T-helper 17 cell (primary cell): ENCODE results near the gene CDYL. TPM values are rescaled to one million over a fixed set of nuclear protein-coding genes. Genes with fewer than 3 reads are reported as not detected.
A peak's percentile ranks its signal among the peaks of the same experiment; 100 is the strongest.

Experiments used
- ATAC-seq: fragments of 150-1000 bp; cut with Tn5 transposase; 2 replicates; pipeline ENCODE4 v1.10.0; 2021; ENCODE audit warnings: mild to moderate bottlenecking, moderate library complexity
- DNase-seq, 3 donors: peaks; one replicate each; pipeline versions ENCODE4 v3.0.0 to v3.0.0-alpha.2; 2020 to 2021
- H3K9me3 ChIP-seq: one replicate; pipeline ENCODE4 v1.7.0; 2013; ENCODE audit warnings: low read length, mild to moderate bottlenecking; ENCODE audit not compliant: control insufficient read depth, poor library complexity, severe bottlenecking
- H3K27ac Mint-ChIP-seq: one replicate; pipeline ENCODE4 v1.8.0; 2022; ENCODE audit warnings: mild to moderate bottlenecking, moderate library complexity, mixed read lengths
- H3K27me3 Mint-ChIP-seq: one replicate; pipeline ENCODE4 v1.8.0; 2022; ENCODE audit warnings: mixed read lengths
- H3K36me3 Mint-ChIP-seq: one replicate; pipeline ENCODE4 v1.8.0; 2022; ENCODE audit warnings: low read depth, mixed read lengths
- H3K4me1 Mint-ChIP-seq: one replicate; pipeline ENCODE4 v1.8.0; 2022; ENCODE audit warnings: mild to moderate bottlenecking, mixed read lengths
- H3K4me3 Mint-ChIP-seq: one replicate; pipeline ENCODE4 v1.8.0; 2022; ENCODE audit warnings: mild to moderate bottlenecking, moderate library complexity, mixed read lengths
- total RNA-seq, 4 donors: library from RNA in 2 of 4; stranded (reverse) in 2 of 4; gene quantifications; one replicate each; pipeline ENCODE4 v1.2.3 and lab custom pipeline; 2022 to 2026

Gene CDYL
- total RNA-seq, 2 donors from 2014 or later: 21.2 to 31.5 TPM

DNA sequence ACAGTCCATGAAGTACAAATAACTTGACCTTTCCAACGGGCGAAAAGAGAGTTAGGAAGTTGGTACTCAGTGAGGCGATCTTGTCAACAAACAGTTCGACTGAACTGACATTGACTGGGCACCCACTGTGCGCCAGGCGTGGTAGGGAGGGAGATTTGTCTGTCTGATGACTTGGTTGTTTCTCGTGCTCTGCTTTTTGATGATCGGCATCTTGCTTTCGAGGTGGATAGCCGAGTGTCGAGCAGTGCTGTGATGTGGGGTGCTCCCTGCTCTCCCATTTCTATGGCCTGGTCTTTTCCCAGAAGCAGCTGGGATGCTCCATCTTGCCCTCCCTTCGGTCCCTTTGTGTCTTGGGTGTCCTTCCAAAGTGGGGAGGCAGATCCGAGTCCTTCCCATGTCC lies 197.2 kb downstream of the CDYL start:
- ATAC-seq (no peak), DNase-seq (no peak)
- Mint-ChIP-seq H3K4me3 (no peak overlapping the region), H3K36me3 (no peaks in the 10 kb centered on the region), H3K27me3 (peaks cover 19% of the 10 kb centered on the region), H3K27ac (no peak overlapping the region), H3K4me1 (no peaks in the 10 kb centered on the region)
- H3K9me3 ChIP-seq: no peaks in the 10 kb centered on the region

DNA sequence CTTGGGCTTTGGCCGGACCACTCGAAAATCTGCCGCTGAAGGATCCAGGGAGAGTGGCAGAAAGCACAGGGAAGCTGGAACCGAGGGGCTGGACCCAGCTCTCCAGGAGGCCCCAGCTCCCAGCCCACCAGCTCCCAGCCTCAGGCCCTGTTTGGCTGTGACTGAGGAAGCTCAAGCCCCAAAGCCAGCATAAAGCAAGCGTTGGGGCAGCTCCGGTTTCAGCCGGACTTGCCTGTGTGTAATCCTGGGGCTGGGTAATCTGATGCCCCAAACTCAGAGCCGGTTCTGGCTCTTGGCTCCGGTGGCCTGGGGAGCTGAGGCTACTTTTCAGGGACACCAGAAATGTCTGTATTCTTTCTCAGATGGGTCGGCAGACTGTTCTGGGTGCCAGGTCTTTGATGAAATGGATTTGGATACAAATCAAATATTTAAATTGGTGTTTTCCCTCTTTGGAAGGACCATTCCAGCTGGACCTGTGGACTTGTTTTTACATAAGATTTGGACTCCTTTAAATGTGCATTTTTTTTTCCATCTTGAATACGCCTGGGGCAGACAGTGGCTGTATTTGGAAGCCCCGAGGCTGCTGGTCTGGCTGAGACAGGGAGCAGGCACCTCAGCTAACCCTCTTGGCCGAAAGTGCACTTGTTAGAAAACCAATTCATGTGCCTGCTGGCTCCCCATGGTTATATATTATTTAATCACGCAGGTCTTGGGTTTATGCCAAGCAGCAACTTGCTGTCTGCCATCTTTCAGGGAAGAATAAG lies 198.0 kb downstream of the CDYL start:
- Mint-ChIP-seq H3K27ac (no peak overlapping the region), H3K4me1 (no peaks in the 10 kb centered on the region), H3K4me3 (no peak overlapping the region), H3K36me3 (no peaks in the 10 kb centered on the region), H3K27me3 (peaks cover 19% of the 10 kb centered on the region)
- no peak for ATAC-seq
- no peaks in the 10 kb centered on the region for H3K9me3 ChIP-seq
- no peak for DNase-seq

DNA sequence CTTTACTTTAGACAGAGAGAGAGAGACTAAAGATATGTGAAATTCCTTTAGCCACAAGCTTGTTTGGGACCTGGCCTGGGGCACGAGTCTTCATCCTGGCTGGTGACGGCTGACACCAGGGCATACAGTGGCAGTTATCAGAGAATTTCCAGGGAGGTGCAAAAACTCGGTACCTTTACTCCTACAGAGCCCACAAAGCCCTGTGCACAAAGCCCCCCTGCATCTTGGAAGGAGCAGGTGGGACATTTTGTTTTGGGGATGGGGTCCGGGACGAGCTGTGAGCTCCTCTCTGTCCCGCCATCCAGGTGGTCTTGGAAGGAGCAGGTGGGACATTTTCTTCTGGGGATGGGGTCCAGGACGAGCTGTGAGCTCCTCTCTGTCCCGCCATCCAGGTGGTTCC lies 198.8 kb downstream of the CDYL start:
- H3K9me3 ChIP-seq: no peaks in the 10 kb centered on the region
- Mint-ChIP-seq H3K4me3 (no peak overlapping the region), H3K4me1 (no peaks in the 10 kb centered on the region), H3K27ac (no peak overlapping the region), H3K27me3 (peaks cover 19% of the 10 kb centered on the region), H3K36me3 (no peaks in the 10 kb centered on the region)
- ATAC-seq (no peak), DNase-seq (no peak)

DNA sequence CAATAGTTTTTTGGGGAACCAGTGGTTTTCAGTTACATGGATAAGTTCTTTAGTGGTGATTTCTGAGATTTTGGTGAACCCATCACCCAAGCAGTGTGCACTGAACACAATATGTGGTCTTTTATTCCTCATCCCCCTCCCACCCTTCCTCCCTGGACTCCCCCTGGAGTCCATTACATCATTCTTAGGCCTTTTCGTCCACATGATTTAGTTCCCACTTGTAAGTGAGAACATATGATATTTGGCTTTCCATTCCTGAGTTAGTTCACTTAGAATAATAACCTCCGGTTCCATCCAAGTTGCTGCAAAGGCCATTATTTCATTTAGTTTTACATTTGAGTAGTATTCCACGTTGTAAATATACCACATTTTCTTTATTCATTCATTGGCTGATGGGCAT lies 199.3 kb downstream of the CDYL start:
- Mint-ChIP-seq H3K27me3 (peaks cover 19% of the 10 kb centered on the region), H3K27ac (no peak overlapping the region), H3K36me3 (no peaks in the 10 kb centered on the region), H3K4me1 (no peaks in the 10 kb centered on the region), H3K4me3 (no peak overlapping the region)
- H3K9me3 ChIP-seq: no peaks in the 10 kb centered on the region
- DNase-seq: no peak
- no peak for ATAC-seq

DNA sequence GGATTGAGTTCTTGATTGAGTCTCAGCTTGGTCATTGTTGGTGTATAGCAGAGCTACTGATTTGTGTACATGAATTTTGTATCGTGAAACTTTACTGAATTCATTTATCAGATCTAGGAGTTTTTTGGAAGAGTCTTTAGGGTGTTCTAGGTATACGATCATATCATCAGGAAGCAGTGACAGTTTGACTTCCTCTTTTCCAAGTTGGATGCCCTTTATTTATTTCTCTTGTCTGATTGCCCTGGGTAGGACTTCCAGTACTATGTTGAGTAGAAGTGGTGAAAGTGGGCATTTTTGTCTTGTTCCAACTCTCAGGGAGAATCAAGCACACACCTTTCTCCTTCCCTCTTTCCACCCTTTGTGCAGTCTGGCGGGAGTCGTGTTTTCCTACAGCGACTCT lies 201.3 kb downstream of the CDYL start:
- Mint-ChIP-seq H3K4me1 (no peaks in the 10 kb centered on the region), H3K27ac (no peak overlapping the region), H3K4me3 (no peak overlapping the region), H3K36me3 (no peaks in the 10 kb centered on the region), H3K27me3 (peaks cover 2% of the 10 kb centered on the region)
- DNase-seq: no peak
- ATAC-seq: no peak
- H3K9me3 ChIP-seq: no peaks in the 10 kb centered on the region

DNA sequence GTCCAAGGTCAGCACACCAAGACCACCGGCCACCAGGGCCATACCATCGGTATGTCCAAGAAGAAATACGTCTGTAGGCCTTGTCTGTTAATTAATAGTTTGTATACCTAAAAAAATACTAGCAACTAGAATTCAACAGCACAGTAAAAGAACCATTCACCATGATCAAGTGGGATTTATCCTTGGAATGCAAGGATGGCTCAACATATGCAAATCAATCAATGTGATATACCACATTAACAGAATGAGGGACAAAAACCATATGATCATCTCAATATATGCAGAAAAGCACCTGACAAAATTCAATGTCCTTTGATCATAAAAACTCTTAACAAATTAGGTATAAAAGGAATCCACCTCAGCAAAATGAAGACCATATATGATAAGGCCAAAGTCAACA lies 203.2 kb downstream of the CDYL start:
- Mint-ChIP-seq H3K36me3 (no peaks in the 10 kb centered on the region), H3K27me3 (peaks cover 6% of the 10 kb centered on the region), H3K4me1 (no peaks in the 10 kb centered on the region), H3K4me3 (no peak overlapping the region), H3K27ac (no peak overlapping the region)
- ATAC-seq: no peak
- DNase-seq: no peak
- no peaks in the 10 kb centered on the region for H3K9me3 ChIP-seq

DNA sequence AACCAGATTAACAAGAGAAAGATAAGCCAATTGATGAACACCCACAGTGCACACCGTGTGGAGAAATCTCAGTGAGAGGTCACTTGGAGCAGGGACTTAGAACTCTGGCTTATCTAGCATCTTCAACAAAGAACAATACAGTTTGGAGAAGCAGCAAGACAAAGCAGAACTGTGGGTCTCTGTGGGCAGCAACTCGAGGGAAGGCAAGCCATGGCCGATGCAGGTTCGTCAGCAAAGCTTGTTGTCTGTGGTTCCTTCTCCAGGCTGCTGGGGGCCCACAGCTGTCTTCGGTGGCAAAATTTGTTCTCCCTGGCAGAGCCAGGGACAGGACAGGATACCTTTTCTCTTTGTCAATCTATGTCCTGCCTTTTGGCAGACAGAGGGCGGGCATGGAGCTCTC lies 205.6 kb downstream of the CDYL start:
- H3K4me3 Mint-ChIP-seq: no peak overlapping the region

DNA sequence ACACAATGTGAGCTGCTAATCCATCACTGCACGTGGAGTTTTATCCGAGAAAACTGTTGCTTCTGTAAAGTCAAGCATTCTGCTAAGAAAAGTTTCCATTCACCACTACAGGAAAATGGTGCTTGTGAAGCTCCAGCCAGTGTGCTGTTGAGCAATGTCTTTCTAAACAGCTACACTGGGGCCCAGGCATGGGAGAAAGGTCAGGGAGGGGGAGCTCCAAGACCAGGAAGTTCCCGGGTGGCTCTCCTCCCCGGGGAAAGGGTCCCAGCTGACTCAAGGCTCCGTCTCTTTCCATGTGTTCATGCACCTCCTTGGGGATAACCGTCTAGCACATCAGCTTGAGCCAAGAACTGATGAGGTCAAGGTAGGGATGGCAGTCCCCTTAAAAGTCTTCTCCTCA lies 207.1 kb downstream of the CDYL start:
- Mint-ChIP-seq H3K36me3 (no peaks in the 10 kb centered on the region), H3K4me3 (no peak overlapping the region), H3K27ac (no peak overlapping the region), H3K27me3 (peaks cover 6% of the 10 kb centered on the region), H3K4me1 (no peaks in the 10 kb centered on the region)
- DNase-seq (no peak), ATAC-seq (no peak)
- no peaks in the 10 kb centered on the region for H3K9me3 ChIP-seq

More for the DNA sequence above, 205.6 kb downstream of the CDYL start:
- H3K9me3 ChIP-seq: no peaks in the 10 kb centered on the region
- peaks cover 6% of the 10 kb centered on the region for H3K27me3 Mint-ChIP-seq
- H3K4me1 Mint-ChIP-seq: no peaks in the 10 kb centered on the region
- DNase-seq (no peak), ATAC-seq (no peak)
- no peaks in the 10 kb centered on the region for H3K36me3 Mint-ChIP-seq
- H3K27ac Mint-ChIP-seq: no peak overlapping the region

DNA sequence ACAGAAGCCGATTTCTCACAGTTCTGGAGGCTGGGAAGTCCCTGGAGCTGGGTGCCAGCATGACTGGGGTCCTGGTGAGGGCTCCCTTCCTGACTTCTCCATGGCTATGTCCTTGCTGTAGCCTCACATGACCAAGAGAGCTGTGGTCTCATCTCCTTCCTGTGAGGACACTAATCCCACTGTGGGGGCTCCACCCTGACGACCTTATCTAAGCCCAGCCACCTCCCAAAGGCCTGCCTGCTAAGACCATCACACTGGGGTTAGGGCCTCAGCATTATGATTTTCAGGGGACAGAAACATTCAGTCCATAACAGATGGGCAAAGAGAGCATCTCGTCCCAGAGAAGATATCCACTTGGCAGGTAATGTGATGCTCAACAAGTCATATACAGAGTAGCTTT lies 210.8 kb downstream of the CDYL start:
- H3K9me3 ChIP-seq: no peaks in the 10 kb centered on the region
- H3K27me3 Mint-ChIP-seq: peaks cover 6% of the 10 kb centered on the region
- H3K27ac Mint-ChIP-seq: no peak overlapping the region
- H3K4me1 Mint-ChIP-seq: no peaks in the 10 kb centered on the region
- no peak for ATAC-seq
- DNase-seq: no peak
- H3K36me3 Mint-ChIP-seq: peaks cover 2% of the 10 kb centered on the region
- no peak overlapping the region for H3K4me3 Mint-ChIP-seq

DNA sequence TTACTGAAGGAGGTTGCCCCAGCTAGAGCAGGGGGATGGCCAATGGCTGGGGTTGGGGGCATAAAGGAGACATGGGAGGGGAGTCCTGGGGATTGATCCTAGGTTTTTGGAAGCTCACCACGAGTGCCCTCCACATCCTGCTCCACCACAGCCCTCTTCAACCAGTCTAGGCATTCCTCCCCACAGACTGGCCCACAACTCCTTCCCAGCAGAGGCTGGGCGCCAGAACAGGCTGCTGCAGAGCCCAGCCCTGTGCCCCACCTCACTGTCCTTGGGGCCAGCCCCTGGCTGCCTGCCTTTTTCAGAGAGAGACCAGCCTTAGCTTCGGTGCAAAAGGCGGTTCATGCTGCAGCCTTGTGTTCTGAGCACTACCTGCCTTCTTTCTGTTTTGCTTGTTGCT lies 211.2 kb downstream of the CDYL start:
- DNase-seq (no peak), ATAC-seq (no peak)
- Mint-ChIP-seq H3K27me3 (peaks cover 6% of the 10 kb centered on the region), H3K27ac (no peak overlapping the region), H3K4me1 (no peaks in the 10 kb centered on the region), H3K4me3 (no peak overlapping the region), H3K36me3 (peaks cover 2% of the 10 kb centered on the region)
- H3K9me3 ChIP-seq: no peaks in the 10 kb centered on the region

DNA sequence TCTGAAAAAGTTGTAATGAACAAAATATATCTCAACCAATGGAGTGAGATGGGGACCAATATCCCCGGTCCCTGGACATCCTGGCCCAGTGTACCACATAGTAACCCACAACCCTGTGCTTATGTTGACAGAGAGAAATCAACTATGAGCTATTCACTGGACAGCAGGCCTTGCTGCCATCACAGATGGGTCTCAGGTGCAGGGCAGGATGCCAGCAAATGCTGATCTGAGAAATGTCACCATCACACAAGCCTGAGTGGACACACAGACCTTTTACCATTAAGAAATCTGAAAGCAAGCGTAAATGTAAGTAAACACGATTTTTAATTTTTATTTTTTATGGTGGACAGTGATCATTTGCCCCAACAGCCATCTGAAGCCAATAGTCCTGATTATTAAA lies 218.5 kb downstream of the CDYL start:
- no peaks in the 10 kb centered on the region for H3K9me3 ChIP-seq
- Mint-ChIP-seq H3K36me3 (peaks cover 4% of the 10 kb centered on the region), H3K27ac (no peak overlapping the region)

DNA sequence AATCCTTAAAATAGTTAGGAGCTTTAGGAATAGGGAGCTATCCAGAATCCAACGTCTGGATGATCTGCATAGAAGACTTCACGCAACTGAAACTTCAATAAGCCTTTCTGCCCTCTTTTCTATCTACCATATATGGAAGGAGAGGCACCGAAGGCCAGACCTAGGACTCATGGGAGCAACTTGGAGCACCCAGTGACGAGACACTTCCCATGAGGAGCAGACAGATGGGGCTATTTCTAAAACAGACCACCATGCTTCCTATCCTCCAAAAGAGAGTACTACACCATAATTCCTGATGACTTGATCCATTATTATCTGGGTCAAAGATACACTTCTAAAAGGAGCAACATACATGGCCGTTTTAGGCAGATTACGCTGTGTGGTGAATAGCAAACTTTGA lies 221.7 kb downstream of the CDYL start:
- peaks cover 2% of the 10 kb centered on the region for H3K36me3 Mint-ChIP-seq
- no peaks in the 10 kb centered on the region for H3K27me3 Mint-ChIP-seq
- H3K4me3 Mint-ChIP-seq: no peak overlapping the region
- no peaks in the 10 kb centered on the region for H3K9me3 ChIP-seq
- ATAC-seq: no peak
- H3K4me1 Mint-ChIP-seq: no peaks in the 10 kb centered on the region
- DNase-seq: no peak
- H3K27ac Mint-ChIP-seq: no peak overlapping the region

More for the DNA sequence above, 218.5 kb downstream of the CDYL start:
- H3K4me1 Mint-ChIP-seq: no peaks in the 10 kb centered on the region
- ATAC-seq (no peak), DNase-seq (no peak)
- H3K27me3 Mint-ChIP-seq: no peaks in the 10 kb centered on the region
- no peak overlapping the region for H3K4me3 Mint-ChIP-seq

DNA sequence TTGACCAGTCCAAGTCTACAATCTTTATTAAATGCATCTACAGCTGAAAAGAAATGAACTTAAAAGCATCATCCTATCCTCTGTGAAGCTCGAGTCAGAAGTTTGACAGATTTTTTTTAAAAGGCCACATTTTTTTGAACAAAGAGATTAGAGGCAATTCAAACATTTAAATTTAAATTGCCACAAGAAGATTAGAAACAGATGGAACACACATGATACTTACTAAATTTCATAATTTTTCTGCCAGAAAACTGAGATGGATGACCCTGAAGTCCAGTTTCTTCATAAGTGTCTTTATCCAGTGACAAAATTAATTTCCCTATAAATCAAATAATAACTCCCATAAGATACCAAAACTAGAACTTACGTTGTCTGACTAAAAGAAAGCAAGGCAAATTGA lies 223.4 kb downstream of the CDYL start:
- ATAC-seq (no peak), DNase-seq (no peak)
- no peaks in the 10 kb centered on the region for H3K9me3 ChIP-seq
- no peak overlapping the region for H3K4me3 Mint-ChIP-seq
- H3K4me1 Mint-ChIP-seq: peaks cover 7% of the 10 kb centered on the region
- H3K27ac Mint-ChIP-seq: no peak overlapping the region
- H3K36me3 Mint-ChIP-seq: peaks cover 2% of the 10 kb centered on the region
- no peaks in the 10 kb centered on the region for H3K27me3 Mint-ChIP-seq

DNA sequence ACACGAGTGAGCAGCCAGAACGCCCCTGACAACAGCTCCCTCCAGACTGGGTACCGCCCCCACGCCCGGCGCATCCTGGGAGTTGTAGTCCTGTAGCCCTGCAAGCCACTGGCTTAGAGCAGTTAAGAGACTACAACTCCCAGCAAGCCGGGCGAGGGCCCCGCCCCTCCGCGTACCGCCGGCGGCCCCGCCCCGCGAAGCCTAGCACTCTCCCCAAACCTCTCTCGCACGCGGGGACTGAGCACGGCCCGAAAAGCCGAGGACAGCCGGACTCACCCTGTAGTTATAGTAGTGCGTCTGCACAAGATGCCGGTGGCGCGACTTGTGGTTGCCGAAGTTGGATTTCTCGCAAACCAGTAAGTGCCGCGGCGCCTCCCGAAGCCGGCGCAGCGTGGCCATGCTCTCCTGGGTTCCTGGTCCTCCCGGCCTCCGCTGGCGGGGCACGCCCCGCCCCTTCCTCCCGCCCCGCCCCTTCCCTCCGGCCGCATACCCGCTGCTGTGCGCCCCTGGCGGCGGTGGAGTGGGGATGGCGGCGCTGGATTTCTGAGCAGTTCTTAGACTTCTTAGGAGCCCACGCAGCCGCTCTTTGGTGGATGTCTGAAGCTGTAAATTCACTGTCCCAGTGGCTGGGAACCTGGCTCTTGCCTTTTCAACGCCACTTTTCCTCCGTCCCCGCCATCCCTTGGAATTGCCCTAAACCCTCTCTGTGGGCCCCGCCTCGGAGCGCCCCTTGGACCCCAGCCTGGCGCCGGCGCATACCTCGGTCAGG lies 227.6 kb downstream of the CDYL start, which contains the start of gene RPP40:
Gene RPP40 (minus strand): TSS at position 434 of the 769 bp plus-strand sequence. CDS start 35 bp downstream, at position 399.
- ATAC-seq: peak; percentile 96

More for the DNA sequence above, 227.6 kb downstream of the CDYL start, which contains the start of gene RPP40:
- no peaks in the 10 kb centered on the region for H3K9me3 ChIP-seq
- Mint-ChIP-seq H3K4me3 (peak within 1 kb of the TSS; percentile 88), H3K36me3 (peaks cover 4% of the 10 kb centered on the region), H3K27me3 (no peaks in the 10 kb centered on the region), H3K27ac (peak within 1 kb of the TSS; percentile 81), H3K4me1 (peaks cover 14% of the 10 kb centered on the region)
- peak; percentile 94 to 97 (median 96) for DNase-seq
